ENCODE results near the gene RPN2. TPM values are rescaled to one million over a fixed set of nuclear protein-coding genes. Genes with fewer than 3 reads are reported as not detected.

Gene RPN2
- total and polyA plus RNA-seq, 2 donors (not counting 3 experiments of a cell fraction or from before 2014, with no cell fraction given): 283 to 530 TPM

GRCh38 chr20:37201827-37202162, 22.7 kb downstream of the RPN2 start:
- no peak overlapping the region for H3K4me2 ChIP-seq (ENCODE audit: insufficient read depth, low read length)
- H3K9ac ChIP-seq (replicated peaks; ENCODE audit: extremely low read depth, insufficient read depth, low read length): no peak overlapping the region
- BruUV-seq (replicated peaks): no TSS peak
- ChIA-PET CTCF (interaction anchor here (0.9 to 2.2 kb wide), 3 partner anchors 10 to 336 kb away, joined by 3 to 14 read pairs (median 5); no protein-coding TSS in a partner anchor), POLR2A (no interaction called here)
- H3K36me3 ChIP-seq (ENCODE audit: control insufficient read depth in 2 of 2, extremely low read depth in 1 of 2, insufficient read depth in 2 of 2, low read length in 2 of 2): peaks cover 38 to 45% of the 10 kb centered on the region in 2 experiments
- H3K4me1 ChIP-seq (ENCODE audit: control insufficient read depth, extremely low read depth, insufficient read depth, low read length): no peaks in the 10 kb centered on the region
- TF ChIP-seq POLR2A (IDR thresholded peaks at IDR 0.05; ENCODE audit: low read depth, low read length) (no peak), EZH2 (IDR thresholded peaks at IDR 0.05; ENCODE audit: borderline replicate concordance, low read depth, low read length, severe bottlenecking) (no peak), MYC (IDR thresholded peaks at IDR 0.05; ENCODE audit: low read depth, low read length) (no peak), GATA2 (IDR thresholded peaks at IDR 0.05; ENCODE audit: insufficient read depth, insufficient read length, low read depth, low read length) (no peak), CTCF (IDR thresholded peaks at IDR 0.05; ENCODE audit: extremely low read depth in 1 of 2, insufficient read depth in 1 of 2, low read depth in 1 of 2, low read length in 2 of 2) (no peak), JUN (IDR thresholded peaks at IDR 0.05; ENCODE audit: borderline replicate concordance, insufficient read depth, insufficient read length, low read depth) (no peak), FOS (IDR thresholded peaks at IDR 0.05; ENCODE audit: borderline replicate concordance, insufficient read depth, low read length) (no peak), POLR2AphosphoS5 (IDR thresholded peaks at IDR 0.05; ENCODE audit: insufficient read depth, low read depth, low read length) (no peak)
- TF ChIP-seq, protein P1, sequence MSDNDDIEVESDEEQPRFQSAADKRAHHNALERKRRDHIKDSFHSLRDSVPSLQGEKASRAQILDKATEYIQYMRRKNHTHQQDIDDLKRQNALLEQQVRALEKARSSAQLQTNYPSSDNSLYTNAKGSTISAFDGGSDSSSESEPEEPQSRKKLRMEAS (IDR thresholded peaks at IDR 0.05; ENCODE audit: insufficient read depth, insufficient read length): no peak
- no peaks in the 10 kb centered on the region for H3K9me1 ChIP-seq (replicated peaks; ENCODE audit: control insufficient read depth, extremely low read depth, insufficient read depth, low read length)
- H3K79me2 ChIP-seq (ENCODE audit: control insufficient read depth, insufficient read depth, low read length): peaks cover 49% of the 10 kb centered on the region
- dilution Hi-C loops (cut with MboI; ENCODE audit: extremely low pct_ligation_motif_present, low sequenced_read_pairs) (no loop called here), intact Hi-C loops (cut with micrococcal nuclease) (loop anchor here (1.0 kb wide), 1 partner anchor 333 kb away; no protein-coding TSS in a partner anchor)
- H4K20me1 ChIP-seq (replicated peaks; ENCODE audit: control insufficient read depth, extremely low read depth, insufficient read depth, low read length): peaks cover 2% of the 10 kb centered on the region
- H3K4me3 ChIP-seq (replicated peaks in 1 of 3; ENCODE audit: insufficient read depth in 1 of 3, low read depth in 1 of 3, low read length in 3 of 3): no peak overlapping the region
- H3K9me3 ChIP-seq (replicated peaks; ENCODE audit: control insufficient read depth, insufficient read depth, low read length): no peaks in the 10 kb centered on the region
- H3K27ac ChIP-seq (ENCODE audit: insufficient read depth, low read depth, low read length): peak overlapping the region; percentile 19
- H3K27me3 ChIP-seq (ENCODE audit: control insufficient read depth in 2 of 2, insufficient read depth in 2 of 2, low read length in 2 of 2): no peaks in the 10 kb centered on the region
- FAIRE-seq (no peak), DNase-seq (ENCODE audit: low read depth, low spot score) (no peak)
- H2AFZ ChIP-seq (ENCODE audit: low read depth, low read length): no peak overlapping the region
